Gastrocnemius medialis (tissue), 4 donors: ENCODE results near the gene PKP1. TPM values are rescaled to one million over a fixed set of nuclear protein-coding genes. Genes with fewer than 3 reads are reported as not detected.

Experiments
- ATAC-seq, 2 donors: fragments of 150-250 bp; one replicate each; pipeline ENCODE4 v1.9.1; 2016
- DNase-seq, 2 donors: peaks; one replicate each; pipeline ENCODE4 v3.0.0-alpha.2; 2019
- H3K27ac ChIP-seq, 4 donors: fragments of 200-600 bp; sonication (generic); 1 replicate in 1 of 4; 2 replicates in 3 of 4; pipeline ENCODE4 v1.5.1; 2016 to 2018; ENCODE audit warnings: mild to moderate bottlenecking in 2 of 4, moderate library complexity in 1 of 4
- H3K27me3 ChIP-seq, 3 donors: fragments of 200-600 bp; sonication (generic) in 2 of 3; 1 replicate in 1 of 3; 2 replicates in 2 of 3; pipeline versions ENCODE4 v1.5.1 to v1.6.0; 2016 to 2019; ENCODE audit warnings: mild to moderate bottlenecking in 1 of 3, moderate library complexity in 1 of 3
- H3K36me3 ChIP-seq, 2 donors: fragments of 200-600 bp; sonication (generic) in 1 of 2; one replicate each; pipeline ENCODE4 v1.5.1; 2017 to 2018
- H3K4me1 ChIP-seq, 2 donors: fragments of 200-600 bp; sonication (generic) in 1 of 2; one replicate each; pipeline ENCODE4 v1.5.1; 2016 to 2017; ENCODE audit warnings: mild to moderate bottlenecking in 2 of 2
- H3K4me3 ChIP-seq, 4 donors: fragments of 200-600 bp; sonication (generic) in 3 of 4; 1 replicate in 1 of 4; 2 replicates in 3 of 4; pipeline ENCODE4 v1.5.1; 2016 to 2019; ENCODE audit warnings: mild to moderate bottlenecking in 2 of 4
- H3K9me3 ChIP-seq, 3 donors: fragments of 200-600 bp; sonication (generic) in 2 of 3; 1 replicate in 1 of 3; 2 replicates in 2 of 3; pipeline ENCODE4 v1.5.1; 2016 to 2019
- POLR2A ChIP-seq, 2 donors: fragments of 450-650 bp; IDR thresholded peaks; one replicate each; pipeline ENCODE4 v1.6.1; 2017; ENCODE audit warnings: antibody characterized with exemption in 2 of 2, mild to moderate bottlenecking in 2 of 2, moderate library complexity in 2 of 2
- in situ Hi-C, 4 donors: fragments of 200-750 bp; cut with MboI; loops; one replicate each; pipeline versions ENCODE4 v1.15.0 to v1.8.0; 2017; ENCODE audit warnings: low sequenced_read_pairs in 4 of 4
- intact Hi-C: fragments of 100-400 bp; cut with DNase I; formaldehyde crosslinking; loops from one replicate; pipeline ENCODE4 v1.15.1; 2023; ENCODE audit warnings: low total_unique reads
- total RNA-seq, 4 donors: library from RNA; depleted of rRNA; stranded (reverse); fragments of >200 nt; gene quantifications; one replicate each; pipeline versions ENCODE4 v1.1.0 to v1.2.3, GENCODE V29; 2016
- TF ChIP-seq, protein P1 (sequence below), 5 experiments: fragments of 450-650 bp in 3 of 5; fragments of 200-600 bp in 2 of 5; sonication (generic) in 2 of 5; IDR thresholded peaks in 4 of 5; conservative IDR thresholded peaks in 1 of 5; 1 replicate in 4 of 5; 2 replicates in 1 of 5; pipeline ENCODE4 v1.5.1; 2016 to 2019; ENCODE audit warnings: antibody characterized with exemption in 5 of 5, mild to moderate bottlenecking in 3 of 5, moderate library complexity in 3 of 5

Gene PKP1
- total RNA-seq, 4 donors from 2014 or later, result 0.71 to 4.5 (median 1.2) TPM

DNA sequence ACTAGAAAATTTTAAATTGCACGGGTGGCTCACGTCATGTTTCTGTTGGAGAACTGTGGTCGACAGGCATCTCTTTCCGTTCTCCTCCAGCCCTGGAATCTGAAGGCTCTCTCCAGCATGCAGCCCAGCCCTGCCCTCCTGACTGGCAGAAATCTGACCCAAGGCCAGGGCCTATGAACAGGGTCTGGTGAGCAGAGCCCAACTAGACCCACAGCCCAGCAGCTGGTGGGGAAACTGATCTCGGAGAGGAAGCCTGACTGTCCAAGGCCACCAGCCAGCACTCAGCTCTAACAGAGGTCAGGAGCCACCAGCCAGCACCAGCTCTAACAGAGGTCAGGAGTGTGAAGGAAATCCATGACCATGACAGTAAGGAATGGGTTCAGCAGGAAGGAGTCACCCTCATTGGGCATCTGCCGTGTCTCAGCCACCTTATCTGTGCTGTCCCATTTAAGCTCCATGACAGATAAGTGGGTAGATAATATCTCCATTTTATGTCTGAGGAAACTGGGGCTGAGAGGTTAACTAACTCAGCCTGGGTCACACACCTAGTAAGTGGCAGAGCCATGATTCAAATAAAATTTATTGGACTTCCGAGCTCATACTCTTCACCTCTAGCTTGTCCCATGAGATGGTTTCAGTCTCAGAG lies 20.2 kb upstream of the PKP1 start:
- H3K27ac ChIP-seq, result no peak overlapping the region
- no peaks in the 10 kb centered on the region for H3K9me3 ChIP-seq
- in situ Hi-C loops, result loop anchor here (10.0 to 25.0 kb wide), 2 partner anchors 92 to 99 kb away; no protein-coding TSS in a partner anchor
- no peaks in the 10 kb centered on the region for H3K4me1 ChIP-seq
- ATAC-seq, result no peak
- H3K27me3 ChIP-seq, result peaks cover 21 to 30% (median 23%) of the 10 kb centered on the region in 3 donors
- intact Hi-C loops, result loop anchor here (5.0 kb wide), 1 partner anchor 49 kb away; no protein-coding TSS in a partner anchor
- H3K36me3 ChIP-seq, result no peaks in the 10 kb centered on the region
- no peak overlapping the region for H3K4me3 ChIP-seq
- no peak for TF ChIP-seq POLR2A (IDR thresholded peaks at IDR 0.05)
- TF ChIP-seq, protein P1, sequence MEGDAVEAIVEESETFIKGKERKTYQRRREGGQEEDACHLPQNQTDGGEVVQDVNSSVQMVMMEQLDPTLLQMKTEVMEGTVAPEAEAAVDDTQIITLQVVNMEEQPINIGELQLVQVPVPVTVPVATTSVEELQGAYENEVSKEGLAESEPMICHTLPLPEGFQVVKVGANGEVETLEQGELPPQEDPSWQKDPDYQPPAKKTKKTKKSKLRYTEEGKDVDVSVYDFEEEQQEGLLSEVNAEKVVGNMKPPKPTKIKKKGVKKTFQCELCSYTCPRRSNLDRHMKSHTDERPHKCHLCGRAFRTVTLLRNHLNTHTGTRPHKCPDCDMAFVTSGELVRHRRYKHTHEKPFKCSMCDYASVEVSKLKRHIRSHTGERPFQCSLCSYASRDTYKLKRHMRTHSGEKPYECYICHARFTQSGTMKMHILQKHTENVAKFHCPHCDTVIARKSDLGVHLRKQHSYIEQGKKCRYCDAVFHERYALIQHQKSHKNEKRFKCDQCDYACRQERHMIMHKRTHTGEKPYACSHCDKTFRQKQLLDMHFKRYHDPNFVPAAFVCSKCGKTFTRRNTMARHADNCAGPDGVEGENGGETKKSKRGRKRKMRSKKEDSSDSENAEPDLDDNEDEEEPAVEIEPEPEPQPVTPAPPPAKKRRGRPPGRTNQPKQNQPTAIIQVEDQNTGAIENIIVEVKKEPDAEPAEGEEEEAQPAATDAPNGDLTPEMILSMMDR (IDR thresholded peaks at IDR 0.05 in 4 of 5, conservative IDR thresholded peaks at IDR 0.05 in 1 of 5), result no peak
- DNase-seq, result no peak

DNA sequence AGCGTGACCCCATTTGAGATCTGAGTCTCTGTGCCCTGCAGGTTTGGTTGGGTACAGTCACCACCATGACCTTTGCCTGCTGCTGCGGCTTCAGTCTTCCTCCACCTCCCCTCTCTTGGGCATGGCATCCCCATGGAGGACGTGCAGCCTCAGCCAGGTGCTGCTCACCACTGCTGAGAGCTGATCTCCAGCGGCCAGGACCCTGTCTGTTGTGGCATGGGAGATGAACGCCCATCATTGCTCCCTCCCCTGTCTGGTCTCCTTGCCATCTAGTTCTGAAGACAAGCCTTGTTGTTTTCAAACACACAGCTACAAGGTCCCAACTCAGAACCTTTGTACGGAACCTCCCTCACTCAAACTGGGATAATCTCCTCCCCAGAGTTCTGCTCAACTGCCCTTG lies 19.2 kb upstream of the PKP1 start:
- TF ChIP-seq, protein P1 (IDR thresholded peaks at IDR 0.05 in 4 of 5, conservative IDR thresholded peaks at IDR 0.05 in 1 of 5), result no peak
- no peak for TF ChIP-seq POLR2A (IDR thresholded peaks at IDR 0.05)
- intact Hi-C loops, result loop anchor here (5.0 kb wide), 1 partner anchor 48 kb away; no protein-coding TSS in a partner anchor
- Histone ChIP-seq H3K4me1 (no peaks in the 10 kb centered on the region), H3K4me3 (no peak overlapping the region), H3K27ac (no peak overlapping the region), H3K9me3 (no peaks in the 10 kb centered on the region), H3K27me3 (peaks cover 23 to 29% (median 25%) of the 10 kb centered on the region in 3 donors), H3K36me3 (no peaks in the 10 kb centered on the region)
- no peak for ATAC-seq
- in situ Hi-C loops, result loop anchor here (10.0 to 25.0 kb wide), 2 partner anchors 91 to 98 kb away; no protein-coding TSS in a partner anchor
- no peak for DNase-seq

DNA sequence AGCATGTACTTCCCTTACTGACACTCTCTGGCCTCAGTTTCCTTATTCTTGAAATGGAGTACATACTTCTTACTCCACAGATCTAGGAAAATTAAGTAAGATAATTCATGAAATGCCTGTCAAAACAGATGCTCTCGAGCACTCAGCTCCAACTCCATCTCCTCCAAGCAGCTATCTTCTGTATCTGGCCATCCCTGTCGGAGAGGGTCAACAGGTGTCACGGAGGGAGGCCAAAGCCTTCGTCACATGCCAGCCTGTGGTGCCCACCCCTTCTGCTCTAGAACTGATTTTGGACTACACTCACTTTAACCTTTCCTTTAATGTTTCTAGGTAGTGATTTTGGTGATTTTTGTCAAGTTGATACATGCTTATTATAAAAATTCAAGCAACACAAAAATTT lies 18.8 kb upstream of the PKP1 start:
- intact Hi-C loops, result loop anchor here (5.0 kb wide), 1 partner anchor 48 kb away; no protein-coding TSS in a partner anchor
- peaks cover 19 to 27% (median 24%) of the 10 kb centered on the region in 3 donors for H3K27me3 ChIP-seq

DNA sequence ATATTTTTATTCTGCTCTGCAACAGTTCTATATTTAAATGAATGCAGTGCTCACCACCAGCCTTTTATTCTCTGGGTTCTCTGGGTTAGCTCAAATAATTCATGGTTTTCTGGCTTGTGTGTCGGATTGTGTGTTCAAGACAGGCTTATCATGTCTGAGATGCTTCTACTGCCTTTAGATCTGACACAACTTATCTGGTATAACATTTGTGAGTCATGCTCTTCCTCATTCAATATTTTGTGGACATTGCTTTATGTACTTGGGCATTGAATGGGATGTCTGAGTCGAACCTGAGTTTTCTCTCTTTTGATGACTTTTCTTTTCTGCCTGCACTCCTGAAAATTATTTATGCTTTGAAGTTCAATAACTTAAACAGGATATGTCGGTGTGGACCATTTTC lies 17.6 kb upstream of the PKP1 start:
- peaks cover 9 to 18% (median 12%) of the 10 kb centered on the region in 3 donors for H3K27me3 ChIP-seq
- H3K4me3 ChIP-seq, result no peak overlapping the region
- no peak for TF ChIP-seq POLR2A (IDR thresholded peaks at IDR 0.05)
- TF ChIP-seq, protein P1 (IDR thresholded peaks at IDR 0.05 in 4 of 5, conservative IDR thresholded peaks at IDR 0.05 in 1 of 5), result no peak
- no peaks in the 10 kb centered on the region for H3K4me1 ChIP-seq
- in situ Hi-C loops (loop anchor here (10.0 to 25.0 kb wide), 2 partner anchors 89 to 97 kb away; no protein-coding TSS in a partner anchor), intact Hi-C loops (no loop called here)
- H3K36me3 ChIP-seq, result no peaks in the 10 kb centered on the region
- ATAC-seq (no peak), DNase-seq (no peak)
- H3K27ac ChIP-seq, result no peak overlapping the region
- no peaks in the 10 kb centered on the region for H3K9me3 ChIP-seq

More for the DNA sequence above, 18.8 kb upstream of the PKP1 start:
- no peak for TF ChIP-seq POLR2A (IDR thresholded peaks at IDR 0.05)
- TF ChIP-seq, protein P1 (IDR thresholded peaks at IDR 0.05 in 4 of 5, conservative IDR thresholded peaks at IDR 0.05 in 1 of 5), result no peak
- no peak for ATAC-seq
- Histone ChIP-seq H3K9me3 (no peaks in the 10 kb centered on the region), H3K27ac (no peak overlapping the region), H3K36me3 (no peaks in the 10 kb centered on the region), H3K4me3 (no peak overlapping the region), H3K4me1 (no peaks in the 10 kb centered on the region)
- DNase-seq, result no peak
- in situ Hi-C loops, result loop anchor here (10.0 to 25.0 kb wide), 2 partner anchors 90 to 98 kb away; no protein-coding TSS in a partner anchor
